Activated CD4-positive, CD25-positive, alpha-beta regulatory T cell treated with anti-CD3 and anti-CD28 coated beads, Interleukin-2, amount 50 U/mL, for 24 hours (primary cell): ENCODE results near the gene ENO2.
A peak's percentile ranks its signal among the peaks of the same experiment; 100 is the strongest.

Experiments used
- ATAC-seq, 2 donors: fragments of 150-1000 bp; cut with Tn5 transposase; one replicate each; pipeline ENCODE4 v1.10.0; 2021; ENCODE audit warnings: mild to moderate bottlenecking in 1 of 2, moderate library complexity in 1 of 2

Gene ENO2

DNA sequence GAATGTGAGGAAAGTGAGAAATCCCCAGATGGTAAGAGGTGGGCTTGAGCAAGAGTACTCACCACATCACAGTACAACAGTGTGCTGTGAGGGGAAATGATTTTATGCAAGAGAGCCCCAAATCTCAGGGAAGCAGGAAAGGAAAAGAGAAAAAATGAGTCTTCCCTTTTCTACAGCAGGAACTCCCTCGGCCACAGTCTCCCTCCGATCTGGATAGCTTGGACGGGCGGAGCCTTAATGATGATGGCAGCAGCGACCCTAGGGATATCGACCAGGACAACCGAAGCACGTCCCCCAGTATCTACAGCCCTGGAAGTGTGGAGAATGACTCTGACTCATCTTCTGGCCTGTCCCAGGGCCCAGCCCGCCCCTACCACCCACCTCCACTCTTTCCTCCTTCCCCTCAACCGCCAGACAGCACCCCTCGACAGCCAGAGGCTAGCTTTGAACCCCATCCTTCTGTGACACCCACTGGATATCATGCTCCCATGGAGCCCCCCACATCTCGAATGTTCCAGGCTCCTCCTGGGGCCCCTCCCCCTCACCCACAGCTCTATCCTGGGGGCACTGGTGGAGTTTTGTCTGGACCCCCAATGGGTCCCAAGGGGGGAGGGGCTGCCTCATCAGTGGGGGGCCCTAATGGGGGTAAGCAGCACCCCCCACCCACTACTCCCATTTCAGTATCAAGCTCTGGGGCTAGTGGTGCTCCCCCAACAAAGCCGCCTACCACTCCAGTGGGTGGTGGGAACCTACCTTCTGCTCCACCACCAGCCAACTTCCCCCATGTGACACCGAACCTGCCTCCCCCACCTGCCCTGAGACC lies 21.2 kb downstream of the ENO2 start:
- ATAC-seq = no peak

DNA sequence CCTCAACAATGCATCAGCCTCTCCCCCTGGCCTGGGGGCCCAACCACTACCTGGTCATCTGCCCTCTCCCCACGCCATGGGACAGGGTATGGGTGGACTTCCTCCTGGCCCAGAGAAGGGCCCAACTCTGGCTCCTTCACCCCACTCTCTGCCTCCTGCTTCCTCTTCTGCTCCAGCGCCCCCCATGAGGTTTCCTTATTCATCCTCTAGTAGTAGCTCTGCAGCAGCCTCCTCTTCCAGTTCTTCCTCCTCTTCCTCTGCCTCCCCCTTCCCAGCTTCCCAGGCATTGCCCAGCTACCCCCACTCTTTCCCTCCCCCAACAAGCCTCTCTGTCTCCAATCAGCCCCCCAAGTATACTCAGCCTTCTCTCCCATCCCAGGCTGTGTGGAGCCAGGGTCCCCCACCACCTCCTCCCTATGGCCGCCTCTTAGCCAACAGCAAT lies 21.8 kb downstream of the ENO2 start:
- ATAC-seq = no peak

DNA sequence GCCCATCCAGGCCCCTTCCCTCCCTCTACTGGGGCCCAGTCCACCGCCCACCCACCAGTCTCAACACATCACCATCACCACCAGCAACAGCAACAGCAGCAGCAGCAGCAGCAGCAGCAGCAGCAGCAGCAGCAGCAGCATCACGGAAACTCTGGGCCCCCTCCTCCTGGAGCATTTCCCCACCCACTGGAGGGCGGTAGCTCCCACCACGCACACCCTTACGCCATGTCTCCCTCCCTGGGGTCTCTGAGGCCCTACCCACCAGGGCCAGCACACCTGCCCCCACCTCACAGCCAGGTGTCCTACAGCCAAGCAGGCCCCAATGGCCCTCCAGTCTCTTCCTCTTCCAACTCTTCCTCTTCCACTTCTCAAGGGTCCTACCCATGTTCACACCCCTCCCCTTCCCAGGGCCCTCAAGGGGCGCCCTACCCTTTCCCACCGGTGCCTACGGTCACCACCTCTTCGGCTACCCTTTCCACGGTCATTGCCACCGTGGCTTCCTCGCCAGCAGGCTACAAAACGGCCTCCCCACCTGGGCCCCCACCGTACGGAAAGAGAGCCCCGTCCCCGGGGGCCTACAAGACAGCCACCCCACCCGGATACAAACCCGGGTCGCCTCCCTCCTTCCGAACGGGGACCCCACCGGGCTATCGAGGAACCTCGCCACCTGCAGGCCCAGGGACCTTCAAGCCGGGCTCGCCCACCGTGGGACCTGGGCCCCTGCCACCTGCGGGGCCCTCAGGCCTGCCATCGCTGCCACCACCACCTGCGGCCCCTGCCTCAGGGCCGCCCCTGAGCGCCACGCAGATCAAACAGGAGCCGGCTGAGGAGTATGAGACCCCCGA lies 22.5 kb downstream of the ENO2 start:
- peak; percentile 11 to 18 for ATAC-seq

DNA sequence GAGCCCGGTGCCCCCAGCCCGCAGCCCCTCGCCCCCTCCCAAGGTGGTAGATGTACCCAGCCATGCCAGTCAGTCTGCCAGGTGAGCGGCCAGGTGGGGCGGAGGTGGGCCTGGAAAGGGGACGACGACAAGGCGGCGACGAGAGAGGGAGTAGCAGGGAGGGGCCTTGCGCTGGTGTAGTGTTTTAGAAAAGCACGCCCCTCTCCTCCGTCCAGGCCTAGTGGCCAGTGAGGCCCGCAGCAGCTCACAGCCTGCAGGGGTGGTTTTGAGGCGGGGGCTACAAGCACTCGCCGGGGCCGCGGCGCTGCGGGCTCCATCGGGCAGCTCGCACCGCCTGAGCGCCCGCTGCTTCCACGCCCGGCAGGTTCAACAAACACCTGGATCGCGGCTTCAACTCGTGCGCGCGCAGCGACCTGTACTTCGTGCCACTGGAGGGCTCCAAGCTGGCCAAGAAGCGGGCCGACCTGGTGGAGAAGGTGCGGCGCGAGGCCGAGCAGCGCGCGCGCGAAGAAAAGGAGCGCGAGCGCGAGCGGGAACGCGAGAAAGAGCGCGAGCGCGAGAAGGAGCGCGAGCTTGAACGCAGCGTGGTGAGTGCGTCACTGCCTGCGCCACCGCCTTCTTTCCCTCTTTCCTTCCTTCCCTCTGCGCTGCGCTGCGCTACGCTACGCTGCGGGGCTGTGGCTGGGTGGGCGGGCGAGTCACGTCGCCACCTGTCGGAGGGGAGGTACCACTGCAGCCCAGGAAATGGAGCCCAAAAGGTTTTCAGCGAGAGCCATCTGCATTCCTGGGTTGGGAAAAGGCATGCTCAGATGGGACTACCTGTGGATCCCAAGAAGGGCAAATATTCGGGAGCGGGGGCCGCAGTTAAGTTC lies 23.3 kb downstream of the ENO2 start:
- peak; percentile 96 to 97 for ATAC-seq

DNA sequence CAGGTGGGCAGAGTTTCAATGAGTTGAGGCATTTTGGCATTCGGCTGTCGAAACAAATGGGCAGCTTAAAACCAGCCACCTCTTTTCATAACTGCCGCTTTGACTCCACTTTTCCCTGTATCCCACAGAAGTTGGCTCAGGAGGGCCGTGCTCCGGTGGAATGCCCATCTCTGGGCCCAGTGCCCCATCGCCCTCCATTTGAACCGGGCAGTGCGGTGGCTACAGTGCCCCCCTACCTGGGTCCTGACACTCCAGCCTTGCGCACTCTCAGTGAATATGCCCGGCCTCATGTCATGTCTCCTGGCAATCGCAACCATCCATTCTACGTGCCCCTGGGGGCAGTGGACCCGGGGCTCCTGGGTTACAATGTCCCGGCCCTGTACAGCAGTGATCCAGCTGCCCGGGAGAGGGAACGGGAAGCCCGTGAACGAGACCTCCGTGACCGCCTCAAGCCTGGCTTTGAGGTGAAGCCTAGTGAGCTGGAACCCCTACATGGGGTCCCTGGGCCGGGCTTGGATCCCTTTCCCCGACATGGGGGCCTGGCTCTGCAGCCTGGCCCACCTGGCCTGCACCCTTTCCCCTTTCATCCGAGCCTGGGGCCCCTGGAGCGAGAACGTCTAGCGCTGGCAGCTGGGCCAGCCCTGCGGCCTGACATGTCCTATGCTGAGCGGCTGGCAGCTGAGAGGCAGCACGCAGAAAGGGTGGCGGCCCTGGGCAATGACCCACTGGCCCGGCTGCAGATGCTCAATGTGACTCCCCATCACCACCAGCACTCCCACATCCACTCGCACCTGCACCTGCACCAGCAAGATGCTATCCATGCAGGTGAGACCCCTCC lies 24.2 kb downstream of the ENO2 start:
- ATAC-seq = no peak

DNA sequence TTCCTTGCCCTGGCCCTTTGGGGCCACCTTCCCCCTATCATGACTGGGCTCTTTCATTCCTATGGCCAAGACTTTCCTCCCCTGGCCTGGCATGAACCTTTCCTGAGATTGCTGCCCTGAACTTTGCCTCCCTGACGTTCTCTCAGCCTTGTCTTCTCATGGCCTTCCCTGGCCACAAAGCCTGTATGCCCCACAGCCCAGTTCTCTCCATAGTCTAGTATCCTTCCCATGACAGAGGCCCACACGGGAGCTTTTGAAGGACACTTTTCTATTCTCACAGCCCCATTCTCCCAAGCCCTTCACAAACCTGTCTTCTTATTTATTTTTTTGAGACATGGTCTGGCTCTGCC lies 24.8 kb downstream of the ENO2 start:
- no peak for ATAC-seq

DNA sequence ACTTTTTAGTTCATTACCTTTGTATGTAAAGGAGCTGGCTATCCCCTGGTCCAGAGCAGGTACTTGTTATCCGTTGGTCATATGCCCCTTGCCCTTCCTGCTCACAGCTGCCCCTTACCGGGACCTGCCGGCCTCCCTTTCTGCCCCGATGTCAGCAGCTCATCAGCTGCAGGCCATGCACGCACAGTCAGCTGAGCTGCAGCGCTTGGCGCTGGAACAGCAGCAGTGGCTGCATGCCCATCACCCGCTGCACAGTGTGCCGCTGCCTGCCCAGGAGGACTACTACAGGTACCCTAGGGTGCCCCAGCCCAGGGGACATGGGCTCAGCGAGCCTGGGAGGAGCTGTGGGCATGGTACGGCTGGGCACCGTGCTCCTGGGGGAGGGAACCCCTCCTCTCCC lies 26.9 kb downstream of the ENO2 start:
- ATAC-seq = no peak

DNA sequence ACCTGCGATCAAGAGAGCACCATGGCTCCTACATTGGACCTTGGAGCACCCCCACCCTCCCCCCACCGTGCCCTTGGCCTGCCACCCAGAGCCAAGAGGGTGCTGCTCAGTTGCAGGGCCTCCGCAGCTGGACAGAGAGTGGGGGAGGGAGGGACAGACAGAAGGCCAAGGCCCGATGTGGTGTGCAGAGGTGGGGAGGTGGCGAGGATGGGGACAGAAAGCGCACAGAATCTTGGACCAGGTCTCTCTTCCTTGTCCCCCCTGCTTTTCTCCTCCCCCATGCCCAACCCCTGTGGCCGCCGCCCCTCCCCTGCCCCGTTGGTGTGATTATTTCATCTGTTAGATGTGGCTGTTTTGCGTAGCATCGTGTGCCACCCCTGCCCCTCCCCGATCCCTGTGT lies 27.4 kb downstream of the ENO2 start:
- no peak for ATAC-seq

DNA sequence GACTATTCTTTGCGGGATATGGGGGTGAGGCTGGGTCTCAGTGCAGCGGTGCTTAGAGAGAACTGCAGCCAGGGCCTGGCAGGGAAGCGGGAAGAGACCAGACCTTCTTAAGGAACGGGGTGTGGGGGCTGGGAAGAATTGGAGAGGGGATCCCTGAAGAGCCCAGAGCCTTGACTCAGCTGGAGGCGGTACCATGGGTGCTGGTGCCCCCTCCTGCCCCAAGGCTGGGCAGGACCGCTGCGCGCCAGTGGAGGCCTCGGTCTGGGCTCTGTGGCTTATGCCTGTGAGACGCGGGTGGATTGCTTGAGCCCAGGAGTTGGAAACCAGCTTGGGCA lies 27.9 kb downstream of the ENO2 start:
- ATAC-seq = no peak

DNA sequence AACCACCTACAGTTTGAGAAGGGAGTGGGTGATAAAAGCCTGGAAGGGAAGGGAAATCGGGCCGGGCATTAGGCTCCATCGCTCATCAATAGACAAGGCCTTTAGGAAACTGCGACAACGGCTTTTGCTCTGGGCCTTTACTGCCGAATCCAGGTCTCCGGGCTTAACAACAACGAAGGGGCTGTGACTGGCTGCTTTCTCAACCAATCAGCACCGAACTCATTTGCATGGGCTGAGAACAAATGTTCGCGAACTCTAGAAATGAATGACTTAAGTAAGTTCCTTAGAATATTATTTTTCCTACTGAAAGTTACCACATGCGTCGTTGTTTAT lies 29.0 kb downstream of the ENO2 start:
- ATAC-seq = peak; percentile 47 to 53

DNA sequence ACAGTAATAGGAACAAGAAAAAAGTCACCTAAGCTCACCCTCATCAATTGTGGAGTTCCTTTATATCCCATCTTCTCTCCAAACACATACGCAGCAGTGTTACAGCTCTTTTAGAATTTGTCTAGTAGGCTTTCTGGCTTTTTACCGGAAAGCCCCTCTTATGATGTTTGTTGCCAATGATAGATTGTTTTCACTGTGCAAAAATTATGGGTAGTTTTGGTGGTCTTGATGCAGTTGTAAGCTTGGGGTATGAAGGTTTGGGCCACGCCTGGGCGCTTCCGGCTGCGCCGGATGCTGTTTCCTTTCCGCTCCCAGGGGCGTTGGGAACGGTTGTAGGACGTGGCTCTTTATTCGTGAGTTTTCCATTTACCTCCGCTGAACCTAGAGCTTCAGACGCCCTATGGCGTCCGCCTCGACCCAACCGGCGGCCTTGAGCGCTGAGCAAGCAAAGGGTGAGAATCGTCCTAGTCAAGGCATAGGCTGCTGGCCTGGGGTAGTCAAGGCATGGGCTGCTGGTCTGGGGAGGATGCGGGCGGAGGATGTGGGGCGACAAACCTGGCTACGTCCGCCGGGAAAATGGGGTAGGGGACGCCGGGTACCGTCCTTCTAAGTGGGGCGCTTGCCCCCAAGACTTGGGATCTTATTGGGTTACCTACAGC lies 29.5 kb downstream of the ENO2 start, which contains the start of the genes C12orf57 and RNU7-1:
Gene C12orf57 (plus strand): TSS at position 301 of the 659 bp plus-strand sequence. CDS start 100 bp downstream, at position 401.
Gene RNU7-1 (plus strand): TSS at position 95 of the 659 bp plus-strand sequence.
- ATAC-seq = peak; percentile 70 to 77

DNA sequence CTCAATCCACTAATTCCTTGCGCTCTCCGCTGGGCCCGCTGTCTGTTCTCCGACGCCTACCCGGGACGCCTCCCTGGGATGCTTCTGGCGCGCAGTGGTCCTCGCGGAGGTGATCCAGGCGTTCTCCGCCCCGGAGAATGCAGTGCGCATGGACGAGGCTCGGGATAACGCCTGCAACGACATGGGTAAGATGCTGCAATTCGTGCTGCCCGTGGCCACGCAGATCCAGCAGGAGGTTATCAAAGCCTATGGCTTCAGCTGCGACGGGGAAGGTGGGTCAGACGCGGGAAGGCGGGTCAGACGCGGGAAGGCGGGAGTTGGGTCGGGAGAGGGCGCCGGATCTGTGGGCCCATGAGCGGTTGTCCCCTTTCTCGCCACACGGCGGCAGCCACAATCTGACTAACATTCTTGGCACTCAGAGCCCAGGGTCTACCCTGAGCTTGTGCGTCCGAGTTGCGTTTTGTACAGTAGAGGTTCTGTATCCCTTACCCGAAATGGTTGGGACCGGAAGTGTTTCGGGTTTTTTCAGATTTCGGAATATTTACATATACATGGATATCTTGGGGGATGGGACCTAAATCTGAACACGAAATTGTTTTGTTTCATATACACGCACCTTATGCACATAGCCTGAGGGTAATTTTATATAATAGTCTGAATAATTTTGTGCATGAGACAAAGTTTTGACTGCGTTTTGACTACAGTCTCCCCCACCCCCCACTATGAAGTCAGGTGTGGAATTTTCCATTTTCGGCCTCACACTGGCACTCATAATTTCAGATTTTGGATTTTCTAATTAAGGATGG lies 30.2 kb downstream of the ENO2 start:
- ATAC-seq = peak; percentile 47 to 54

DNA sequence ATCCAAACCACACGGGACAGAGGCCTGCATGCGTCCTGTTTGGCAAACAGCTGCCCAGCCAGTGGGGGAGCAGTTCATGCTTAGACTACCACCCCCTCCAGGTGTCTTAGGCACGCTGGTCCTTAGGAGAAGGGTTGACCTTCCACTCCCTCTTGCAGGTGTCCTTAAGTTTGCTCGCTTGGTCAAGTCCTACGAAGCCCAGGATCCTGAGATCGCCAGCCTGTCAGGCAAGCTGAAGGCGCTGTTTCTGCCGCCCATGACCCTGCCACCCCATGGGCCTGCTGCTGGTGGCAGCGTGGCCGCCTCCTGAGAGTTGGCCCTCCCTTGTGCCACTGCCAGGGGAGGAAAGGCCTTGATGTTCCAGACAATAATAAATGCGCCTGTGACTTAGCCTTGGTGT lies 31.2 kb downstream of the ENO2 start:
- no peak for ATAC-seq

DNA sequence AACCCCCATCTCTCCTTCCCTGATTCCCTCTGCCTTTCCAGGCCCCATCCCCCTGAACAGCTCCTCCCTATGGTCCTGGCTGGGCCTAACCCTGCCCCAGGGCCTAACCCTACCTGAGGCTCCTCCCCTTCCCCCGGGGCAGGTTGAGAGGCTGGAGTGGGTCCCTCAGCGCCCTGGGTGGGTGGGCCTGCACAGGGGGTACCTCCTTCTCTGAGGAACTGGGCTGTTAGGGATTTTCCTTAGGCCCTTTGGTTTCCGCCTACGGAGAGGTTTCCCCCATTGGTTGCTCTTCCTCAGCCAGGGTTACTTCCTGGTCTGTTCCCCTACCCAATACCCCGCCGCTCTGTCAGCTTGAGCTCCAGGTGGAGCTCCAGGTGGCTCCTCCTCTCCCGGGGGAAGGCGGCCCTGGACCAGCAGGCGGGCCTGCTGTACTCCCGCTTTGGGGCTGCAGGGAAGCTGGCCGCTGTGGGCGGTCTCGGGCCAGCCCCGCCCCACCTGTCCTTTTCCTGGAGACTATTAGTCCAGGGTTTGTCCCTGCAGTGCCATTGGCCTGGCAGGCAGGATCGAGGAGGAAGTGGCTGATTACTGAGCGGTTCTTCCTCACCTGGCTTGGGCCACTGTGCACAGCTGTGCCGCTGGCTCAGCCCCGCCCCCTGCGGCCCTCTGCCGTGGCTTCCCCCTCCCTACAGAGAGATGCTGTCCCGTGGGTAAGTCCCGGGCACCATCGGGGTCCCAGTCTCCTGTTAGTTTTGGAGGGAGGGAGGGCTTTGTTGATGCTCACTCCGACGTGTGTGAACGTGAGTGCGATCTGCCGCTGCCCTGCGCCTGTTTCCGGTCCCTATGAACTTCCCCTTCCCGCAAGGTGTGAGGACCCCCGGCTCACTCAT lies 31.9 kb downstream of the ENO2 start:
- no peak for ATAC-seq

DNA sequence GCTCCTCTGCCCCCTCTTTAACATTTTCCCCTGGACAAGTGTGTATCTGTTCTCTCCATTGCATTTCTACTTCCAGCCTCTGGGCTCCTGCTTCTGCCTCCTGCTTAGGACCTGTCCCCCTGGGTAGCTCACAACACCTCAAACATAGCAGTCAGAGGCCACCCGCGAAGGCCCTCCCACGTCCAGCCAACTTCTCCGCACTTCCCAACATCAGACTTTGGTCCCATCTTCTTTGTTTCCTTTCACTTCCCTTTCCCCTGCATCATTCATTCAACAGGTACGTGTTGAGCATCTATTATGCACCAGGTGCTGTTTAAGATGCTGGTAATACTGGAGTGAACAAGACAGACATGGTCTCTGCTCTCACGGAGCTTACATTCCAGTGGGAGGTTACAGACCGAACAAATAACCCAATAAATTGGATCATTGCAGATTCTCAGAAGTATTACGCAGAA lies 32.6 kb downstream of the ENO2 start:
- ATAC-seq = no peak

DNA sequence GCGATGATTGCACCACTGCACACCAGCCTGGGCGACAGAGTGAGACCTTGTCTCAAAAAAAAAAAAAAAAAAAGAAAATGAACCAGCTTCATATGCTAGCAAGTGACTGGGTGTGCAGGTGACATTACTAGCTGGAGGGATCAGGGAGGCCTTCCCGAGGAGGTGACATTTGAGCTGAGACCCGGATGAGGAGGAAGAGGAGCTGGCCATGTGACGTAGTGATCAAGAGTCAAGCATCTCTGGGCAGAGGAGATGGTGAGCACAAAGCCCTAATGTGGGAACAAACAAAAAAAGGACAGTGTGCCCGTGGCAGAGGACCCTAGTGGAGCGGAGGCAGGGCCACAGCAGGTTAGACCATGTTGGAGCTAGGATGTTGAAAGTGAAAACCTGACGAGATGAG lies 33.2 kb downstream of the ENO2 start:
- ATAC-seq = no peak

DNA sequence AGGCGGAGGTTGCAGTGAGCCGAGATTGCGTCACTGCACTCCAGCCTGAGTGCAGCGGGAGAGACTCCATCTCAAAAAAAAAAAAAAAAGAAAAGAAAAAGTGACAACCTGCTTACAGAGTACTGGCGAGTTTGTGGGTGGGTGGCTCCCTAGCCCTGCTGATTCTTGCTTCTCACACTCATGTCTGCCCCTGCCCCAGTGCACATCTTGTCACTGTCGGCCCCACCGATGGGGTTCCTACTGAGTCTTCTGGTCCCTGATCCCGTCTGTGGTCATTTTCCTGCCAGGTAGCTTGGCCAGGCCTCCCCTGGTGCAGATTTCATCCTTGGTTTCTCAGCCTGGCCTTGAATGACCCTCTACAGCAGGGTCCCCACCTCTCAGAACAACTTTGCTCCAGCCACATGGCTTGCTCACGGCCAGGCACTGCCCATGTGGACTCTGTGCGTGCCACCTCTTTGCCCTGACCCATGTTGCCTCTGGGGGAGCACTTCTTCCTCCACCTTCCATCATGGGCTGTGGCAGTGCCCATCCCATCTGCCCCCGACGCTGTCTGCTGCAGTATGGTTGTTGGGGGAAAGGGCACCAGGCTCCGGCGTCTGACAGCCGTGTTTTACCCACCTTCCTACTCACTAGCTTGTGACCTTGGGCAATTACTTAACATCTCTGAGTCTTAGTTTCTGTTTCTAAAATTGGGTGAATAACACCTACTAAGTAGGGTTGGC lies 34.7 kb downstream of the ENO2 start:
- ATAC-seq = peak; percentile 30 to 44

DNA sequence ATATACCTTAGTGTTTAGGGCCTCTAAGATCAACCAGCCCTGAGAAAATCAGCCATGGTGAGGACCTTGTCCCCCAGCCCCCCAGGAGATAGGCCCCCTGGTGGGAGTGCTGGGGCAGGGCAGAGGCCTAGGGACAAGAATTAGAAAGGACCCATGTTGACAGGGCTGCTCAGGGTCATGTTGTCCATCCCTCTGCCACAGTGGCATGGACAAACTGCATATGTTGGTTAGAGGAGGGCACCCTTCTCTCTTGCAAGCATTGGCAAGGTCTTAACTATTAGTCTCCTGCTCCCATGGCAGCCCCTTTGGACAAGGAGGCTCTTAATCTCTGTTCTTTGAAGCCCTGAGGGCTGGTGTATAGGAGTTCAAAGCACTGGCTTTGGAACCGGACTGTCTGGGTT lies 36.0 kb downstream of the ENO2 start:
- ATAC-seq = no peak
